Upper lobe of right lung (tissue), 1 donor: Measurements from ENCODE around the gene COL15A1. TPM values are rescaled to one million over a fixed set of nuclear protein-coding genes. Genes with fewer than 3 reads are reported as not detected.
A peak's percentile ranks its signal among the peaks of the same experiment; 100 is the strongest.

Experiments
- ATAC-seq: fragments of 200-7000 bp; cut with Tn5 transposase; one replicate; pipeline ENCODE4 v1.9.1; 2020; ENCODE audit warnings: mild to moderate bottlenecking, moderate library complexity
- DNase-seq: peaks from one replicate; pipeline ENCODE4 v3.0.0-alpha.2; 2020
- H3K27ac ChIP-seq: fragments of 200-600 bp; one replicate; pipeline ENCODE4 v1.8.0; 2022
- H3K27me3 ChIP-seq: fragments of 200-600 bp; one replicate; pipeline ENCODE4 v1.8.0; 2022; ENCODE audit warnings: mild to moderate bottlenecking
- H3K36me3 ChIP-seq: fragments of 200-600 bp; one replicate; pipeline ENCODE4 v1.8.0; 2022
- H3K4me1 ChIP-seq: fragments of 200-600 bp; one replicate; pipeline ENCODE4 v1.8.0; 2022
- H3K4me3 ChIP-seq: fragments of 200-600 bp; one replicate; pipeline ENCODE4 v1.8.0; 2022; ENCODE audit warnings: mild to moderate bottlenecking
- H3K9me3 ChIP-seq: fragments of 200-600 bp; one replicate; pipeline ENCODE4 v1.8.0; 2022
- intact Hi-C: fragments of 100-400 bp; cut with DNase I; formaldehyde crosslinking; loops from one replicate; pipeline ENCODE4 v1.11.0; 2022
- total RNA-seq: library from RNA; stranded (reverse); fragmentation: NEBNext Ultra II Directional; extraction: Animal tissue kit (Norgen Biotek cat#: 25700); gene quantifications from one replicate; pipeline ENCODE4 v1.2.1, GENCODE V29; 2021
- TF ChIP-seq, protein P1 (sequence below): fragments of 200-600 bp; IDR thresholded peaks from one replicate; pipeline ENCODE4 v1.8.0; 2022; ENCODE audit warnings: antibody characterized with exemption
- donor health status: DM: no; HTN: yes; CAD: no; lungs with severe emphysema.

Gene COL15A1
- total RNA-seq, 1 donor from 2014 or later = 8.0 TPM

DNA sequence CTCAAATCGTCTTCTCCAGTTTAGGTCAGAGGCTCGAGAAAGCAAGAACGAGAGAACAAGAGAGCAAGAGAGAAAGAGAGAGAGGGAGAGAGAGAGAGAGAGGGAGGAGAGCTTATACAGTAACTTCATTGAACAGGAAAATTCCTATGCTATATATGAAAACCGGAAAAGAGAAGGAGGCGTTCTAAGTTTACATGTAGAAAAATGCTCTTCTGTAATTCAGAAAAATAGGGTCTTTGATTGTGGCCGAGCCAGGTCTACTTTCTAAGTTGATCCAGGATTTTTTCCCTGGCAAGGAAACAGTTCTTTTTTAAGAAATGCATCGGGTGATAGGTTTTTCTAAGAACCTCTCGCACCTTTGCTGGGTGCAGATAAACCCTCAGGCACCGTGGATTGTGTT, 29.5 kb downstream of the COL15A1 start:
- Histone ChIP-seq H3K36me3 (no peaks in the 10 kb centered on the region), H3K9me3 (no peaks in the 10 kb centered on the region), H3K27me3 (no peaks in the 10 kb centered on the region), H3K4me1 (peaks cover 4% of the 10 kb centered on the region), H3K4me3 (no peak overlapping the region), H3K27ac (no peak overlapping the region)
- ATAC-seq (no peak), DNase-seq (no peak)
- TF ChIP-seq, protein P1, sequence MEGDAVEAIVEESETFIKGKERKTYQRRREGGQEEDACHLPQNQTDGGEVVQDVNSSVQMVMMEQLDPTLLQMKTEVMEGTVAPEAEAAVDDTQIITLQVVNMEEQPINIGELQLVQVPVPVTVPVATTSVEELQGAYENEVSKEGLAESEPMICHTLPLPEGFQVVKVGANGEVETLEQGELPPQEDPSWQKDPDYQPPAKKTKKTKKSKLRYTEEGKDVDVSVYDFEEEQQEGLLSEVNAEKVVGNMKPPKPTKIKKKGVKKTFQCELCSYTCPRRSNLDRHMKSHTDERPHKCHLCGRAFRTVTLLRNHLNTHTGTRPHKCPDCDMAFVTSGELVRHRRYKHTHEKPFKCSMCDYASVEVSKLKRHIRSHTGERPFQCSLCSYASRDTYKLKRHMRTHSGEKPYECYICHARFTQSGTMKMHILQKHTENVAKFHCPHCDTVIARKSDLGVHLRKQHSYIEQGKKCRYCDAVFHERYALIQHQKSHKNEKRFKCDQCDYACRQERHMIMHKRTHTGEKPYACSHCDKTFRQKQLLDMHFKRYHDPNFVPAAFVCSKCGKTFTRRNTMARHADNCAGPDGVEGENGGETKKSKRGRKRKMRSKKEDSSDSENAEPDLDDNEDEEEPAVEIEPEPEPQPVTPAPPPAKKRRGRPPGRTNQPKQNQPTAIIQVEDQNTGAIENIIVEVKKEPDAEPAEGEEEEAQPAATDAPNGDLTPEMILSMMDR = no peak
- intact Hi-C loops = no loop called here

DNA sequence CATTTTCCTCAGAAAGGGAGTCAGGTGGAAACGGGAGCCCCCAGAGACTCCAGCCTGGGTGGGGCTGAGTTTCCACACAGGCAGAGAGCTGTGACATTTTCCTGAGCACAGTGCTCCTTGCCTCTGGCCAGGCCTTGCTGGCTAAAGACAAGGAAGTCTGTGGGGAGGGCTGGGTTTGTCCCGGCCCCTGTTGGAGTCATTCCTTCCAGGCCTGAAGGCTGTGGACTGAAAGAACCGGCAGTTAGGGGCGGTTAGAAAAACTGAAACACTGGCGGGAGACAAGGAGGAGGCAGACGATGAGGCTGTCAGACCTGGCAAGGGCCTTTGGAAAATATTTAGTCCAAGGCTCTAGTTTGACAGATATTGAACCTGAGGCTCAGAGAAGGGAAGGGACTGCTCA, 29.9 kb downstream of the COL15A1 start:
- TF ChIP-seq, protein P1 = no peak
- Histone ChIP-seq H3K36me3 (no peaks in the 10 kb centered on the region), H3K27me3 (no peaks in the 10 kb centered on the region), H3K27ac (no peak overlapping the region), H3K4me3 (no peak overlapping the region), H3K9me3 (no peaks in the 10 kb centered on the region), H3K4me1 (peaks cover 4% of the 10 kb centered on the region)
- ATAC-seq (no peak), DNase-seq (no peak)
- intact Hi-C loops = no loop called here

- Histone ChIP-seq H3K36me3 (no peaks in the 10 kb centered on the region), H3K4me1 (peaks cover 4% of the 10 kb centered on the region), H3K4me3 (no peak overlapping the region), H3K27ac (no peak overlapping the region), H3K27me3 (no peaks in the 10 kb centered on the region), H3K9me3 (no peaks in the 10 kb centered on the region)
- DNase-seq (no peak), ATAC-seq (no peak)
- TF ChIP-seq, protein P1 = no peak
- intact Hi-C loops = no loop called here
These were observed 30.4 kb downstream of the COL15A1 start for GRCh38 chr9:98974106-98974505.

- H3K27ac ChIP-seq = no peak overlapping the region
- peaks cover 4% of the 10 kb centered on the region for H3K4me1 ChIP-seq
- no peaks in the 10 kb centered on the region for H3K9me3 ChIP-seq
- no peaks in the 10 kb centered on the region for H3K27me3 ChIP-seq
- DNase-seq (no peak), ATAC-seq (no peak)
- H3K4me3 ChIP-seq = no peak overlapping the region
- TF ChIP-seq, protein P1 = no peak
- intact Hi-C loops = no loop called here
- no peaks in the 10 kb centered on the region for H3K36me3 ChIP-seq
These were observed 30.8 kb downstream of the COL15A1 start for GRCh38 chr9:98974554-98974953.

- H3K27me3 ChIP-seq = no peaks in the 10 kb centered on the region
These were observed 31.4 kb downstream of the COL15A1 start for GRCh38 chr9:98974994-98975712.

More at GRCh38 chr9:98974994-98975712, 31.4 kb downstream of the COL15A1 start:
- ATAC-seq (peak; percentile 95), DNase-seq (peak; percentile 93)
- no peaks in the 10 kb centered on the region for H3K36me3 ChIP-seq
- H3K4me3 ChIP-seq = peak overlapping the region; percentile 17
- intact Hi-C loops = no loop called here
- peaks cover 4% of the 10 kb centered on the region for H3K4me1 ChIP-seq
- no peaks in the 10 kb centered on the region for H3K9me3 ChIP-seq
- TF ChIP-seq, protein P1 = peak; percentile 99
- no peak overlapping the region for H3K27ac ChIP-seq
